Stomach smooth muscle (tissue), 2 donors: ENCODE results near the gene LEMD3.
"Not testable (repeated sequence)": the region's sequence is repeated elsewhere in the genome, so short reads cannot be mapped to it uniquely, and the experiment has no call there.

Experiments
- H3K27ac ChIP-seq: one replicate; pipeline ENCODE4 v1.7.0; 2013; ENCODE audit warnings: mild to moderate bottlenecking, low read length, inconsistent platforms
- H3K27me3 ChIP-seq, 2 donors: one replicate each; pipeline ENCODE4 v1.7.0; 2013; ENCODE audit warnings: low read length in 2 of 2; ENCODE audit not compliant: insufficient read depth in 2 of 2, control insufficient read depth in 1 of 2
- H3K36me3 ChIP-seq, 2 donors: one replicate each; pipeline ENCODE4 v1.7.0; 2013; ENCODE audit warnings: low read length in 2 of 2; ENCODE audit not compliant: control insufficient read depth in 2 of 2, insufficient read depth in 2 of 2
- H3K4me1 ChIP-seq: one replicate; pipeline ENCODE4 v1.7.0; 2013; ENCODE audit warnings: low read length; ENCODE audit not compliant: control insufficient read depth, insufficient read depth
- H3K4me3 ChIP-seq, 2 donors: one replicate each; pipeline ENCODE4 v1.7.0; 2013; ENCODE audit warnings: low read length in 2 of 2
- H3K9ac ChIP-seq, 2 donors: one replicate each; pipeline ENCODE4 v1.7.0; 2013; ENCODE audit warnings: low read length in 2 of 2, mild to moderate bottlenecking in 1 of 2
- H3K9me3 ChIP-seq, 2 donors: one replicate each; pipeline ENCODE4 v1.7.0; 2013; ENCODE audit warnings: low read length in 2 of 2; ENCODE audit not compliant: control insufficient read depth in 2 of 2
- donor health status: healthy.
- donor health status: Pancreatic carcinoma.

LEMD3 gene

DNA sequence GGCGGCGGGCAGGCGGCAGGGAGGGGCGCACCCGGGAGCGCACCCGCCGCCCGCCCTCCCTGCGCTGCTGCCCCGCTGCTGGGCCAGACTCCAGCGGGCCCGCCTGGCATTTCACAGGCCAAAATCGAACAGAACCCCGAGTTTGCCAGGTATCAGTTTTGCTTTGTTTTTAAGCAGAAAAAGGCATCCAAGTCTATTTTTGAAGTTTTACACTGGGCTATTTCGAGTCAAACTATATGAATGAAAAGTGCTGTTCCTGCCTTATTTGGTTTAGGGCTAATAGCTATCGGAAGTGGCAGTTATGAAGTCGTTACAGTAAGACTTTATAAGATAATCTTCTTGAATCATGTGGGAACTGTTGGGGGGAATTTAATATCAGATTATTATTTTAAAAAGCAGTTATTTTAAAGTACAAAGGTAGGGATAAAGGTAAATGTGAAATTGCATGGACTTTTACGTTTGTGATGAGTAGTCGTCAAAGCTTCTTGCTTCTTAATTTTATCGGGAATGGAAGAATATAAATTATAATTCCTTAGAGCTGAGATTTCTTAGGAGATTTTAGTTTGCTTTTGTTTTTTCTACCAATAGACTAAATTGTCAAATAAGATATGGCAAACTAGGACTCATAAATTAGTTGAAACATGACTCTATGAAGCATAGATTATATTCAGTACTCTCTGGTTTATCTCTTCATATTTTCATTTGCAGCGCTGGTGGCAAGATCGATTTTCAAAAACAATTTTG lies 110.2 kb downstream of the LEMD3 start:
- Histone ChIP-seq H3K4me1 (peaks cover 10% of the 10 kb centered on the region), H3K27me3 (no peaks in the 10 kb centered on the region), H3K36me3 (peaks cover 0 to under 1% of the 10 kb centered on the region in 2 donors), H3K9me3 (no peaks in the 10 kb centered on the region), H3K27ac (peak overlapping the region; percentile 97), H3K9ac (peak overlapping the region; percentile 96 to 97), H3K4me3 (peak overlapping the region; percentile 87 to 92)

DNA sequence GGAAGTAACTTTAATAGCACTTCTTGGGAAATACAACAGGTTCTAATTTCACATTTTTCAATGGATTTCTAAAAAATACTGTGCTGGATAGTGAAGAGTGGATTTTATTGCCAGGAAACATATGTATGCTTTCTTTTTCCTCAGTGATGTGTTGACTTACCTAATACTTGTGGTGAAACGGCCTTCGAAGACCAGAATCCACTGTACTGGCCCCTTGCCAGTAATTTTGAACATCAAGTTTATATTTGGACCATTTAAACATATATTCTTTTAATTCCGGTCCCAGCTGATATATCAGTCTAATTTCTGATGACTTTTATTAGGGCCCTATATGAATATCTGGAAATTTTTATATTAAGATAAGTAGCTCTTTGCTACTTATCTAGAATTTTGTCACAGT lies 110.9 kb downstream of the LEMD3 start:
- Histone ChIP-seq H3K9me3 (no peaks in the 10 kb centered on the region), H3K4me3 (peak overlapping the region; percentile 87 to 92), H3K27me3 (no peaks in the 10 kb centered on the region), H3K4me1 (peaks cover 10% of the 10 kb centered on the region), H3K9ac (no peak overlapping the region), H3K36me3 (peaks cover 0 to 4% of the 10 kb centered on the region in 2 donors), H3K27ac (no peak overlapping the region)

DNA sequence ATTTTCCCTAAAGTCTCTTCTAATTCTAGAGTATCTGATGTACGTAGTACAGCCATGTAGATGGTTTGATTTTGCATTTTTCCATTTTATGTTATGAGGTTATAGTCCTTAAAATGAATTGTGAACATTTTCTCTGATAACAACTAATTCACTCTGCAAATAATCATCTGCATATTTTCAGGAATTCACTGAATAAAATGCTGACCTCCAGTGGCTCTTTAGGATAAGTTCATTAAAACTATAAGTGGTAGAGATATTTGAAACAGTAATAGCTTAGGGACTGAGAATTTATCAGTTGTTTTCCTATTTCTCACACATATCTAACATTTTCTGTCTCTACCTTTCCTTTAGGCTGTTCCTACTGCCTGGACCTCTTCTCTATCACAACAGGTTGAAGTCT lies 113.5 kb downstream of the LEMD3 start:
- Histone ChIP-seq H3K4me3 (no peak overlapping the region), H3K27ac (no peak overlapping the region), H3K4me1 (peaks cover 8% of the 10 kb centered on the region), H3K36me3 (peaks cover 0 to 4% of the 10 kb centered on the region in 2 donors), H3K9me3 (no peaks in the 10 kb centered on the region), H3K27me3 (no peaks in the 10 kb centered on the region), H3K9ac (no peak overlapping the region)

DNA sequence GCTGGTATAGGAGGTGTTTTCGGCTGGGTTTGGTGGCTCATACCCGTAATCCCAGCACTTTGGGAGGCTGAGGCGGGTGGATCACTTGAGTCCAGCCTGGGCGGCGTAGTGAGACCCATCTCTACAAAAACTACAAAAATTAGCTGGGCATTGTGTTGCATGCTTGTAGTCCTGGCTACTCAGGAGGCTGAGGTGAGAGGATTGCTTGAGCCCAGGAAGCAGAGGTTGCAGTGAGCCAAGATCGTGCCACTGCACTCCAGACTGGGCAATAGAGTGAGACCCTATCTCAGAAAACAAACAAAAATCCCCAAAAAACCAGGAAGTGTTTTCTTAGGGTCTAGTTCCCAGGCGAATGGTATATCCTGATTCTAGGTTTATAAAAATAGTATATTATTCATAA lies 116.1 kb downstream of the LEMD3 start:
- H3K9me3 ChIP-seq, H3K4me1 ChIP-seq: not testable (repeated sequence)

DNA sequence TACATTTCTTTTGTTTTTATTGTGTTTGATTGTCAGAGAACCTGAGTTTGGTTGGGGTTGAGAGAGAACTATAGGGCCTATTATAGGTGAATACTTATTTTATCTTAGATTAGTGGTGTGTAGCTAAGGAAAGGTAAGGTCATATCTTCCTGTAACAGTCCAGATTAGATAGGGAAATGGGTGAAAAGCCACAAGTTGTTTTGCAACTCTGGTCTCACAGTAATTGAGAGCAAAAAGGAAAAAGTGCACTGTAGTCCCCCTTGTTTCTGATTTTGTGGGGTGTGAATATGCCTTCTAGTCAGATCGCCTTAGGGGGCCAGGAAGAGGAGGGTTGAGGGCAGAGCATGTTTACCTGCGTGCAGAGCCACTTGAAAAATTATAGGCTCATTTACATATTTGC lies 118.0 kb downstream of the LEMD3 start:
- Histone ChIP-seq H3K4me1 (no peaks in the 10 kb centered on the region), H3K9me3 (no peaks in the 10 kb centered on the region), H3K27me3 (no peaks in the 10 kb centered on the region), H3K9ac (no peak overlapping the region), H3K27ac (no peak overlapping the region), H3K36me3 (peaks cover 0 to 4% of the 10 kb centered on the region in 2 donors), H3K4me3 (no peak overlapping the region)

More for the DNA sequence above, 116.1 kb downstream of the LEMD3 start:
- H3K36me3 ChIP-seq, H3K4me3 ChIP-seq, H3K9ac ChIP-seq, H3K27ac ChIP-seq, H3K27me3 ChIP-seq: not testable (repeated sequence)

DNA sequence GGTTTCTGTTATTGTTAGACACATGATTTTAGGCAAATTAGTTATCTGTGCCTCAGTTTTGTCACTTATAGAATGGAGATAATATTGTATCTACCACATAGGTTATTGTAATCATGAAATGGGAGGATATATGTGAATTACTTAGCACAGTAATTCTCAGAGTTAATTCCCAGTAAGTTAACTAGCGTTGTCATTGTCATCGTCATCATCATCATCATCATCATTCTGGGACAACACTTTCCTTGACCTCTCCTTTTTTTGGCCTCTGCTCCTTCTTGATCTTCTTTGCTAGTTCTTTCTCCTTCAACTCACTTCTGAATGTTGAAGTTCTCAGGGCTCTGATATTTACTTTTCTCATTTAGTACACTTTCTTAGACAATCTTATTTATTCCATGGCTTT lies 122.9 kb downstream of the LEMD3 start:
- Histone ChIP-seq H3K27ac (no peak overlapping the region), H3K4me1 (peaks cover 10% of the 10 kb centered on the region), H3K27me3 (no peaks in the 10 kb centered on the region), H3K9me3 (no peaks in the 10 kb centered on the region), H3K36me3 (no peaks in the 10 kb centered on the region), H3K4me3 (no peak overlapping the region), H3K9ac (no peak overlapping the region)

DNA sequence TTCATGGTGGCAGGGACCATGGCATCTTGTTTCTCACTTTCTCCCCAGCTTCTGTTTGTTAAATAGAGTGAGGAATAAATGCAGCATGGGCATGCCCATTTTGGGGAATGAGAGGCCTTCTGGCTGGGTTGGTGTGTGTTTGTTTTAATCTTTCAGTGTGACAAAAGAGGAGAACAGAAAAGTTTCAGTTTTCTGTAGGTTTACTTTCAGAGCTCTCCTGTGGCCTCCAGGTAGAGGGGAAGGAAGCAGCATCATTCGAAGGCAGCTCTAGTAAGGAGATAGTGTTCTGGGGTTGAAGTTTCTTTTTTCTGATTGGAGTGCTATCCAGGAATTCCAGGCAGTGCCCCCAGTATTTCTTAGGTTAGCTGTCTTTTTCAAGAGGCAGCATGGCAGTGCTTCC lies 124.4 kb downstream of the LEMD3 start:
- no peak overlapping the region for H3K9ac ChIP-seq
- peaks cover 10% of the 10 kb centered on the region for H3K4me1 ChIP-seq
- H3K4me3 ChIP-seq = no peak overlapping the region
- no peaks in the 10 kb centered on the region for H3K36me3 ChIP-seq
- no peak overlapping the region for H3K27ac ChIP-seq
- no peaks in the 10 kb centered on the region for H3K9me3 ChIP-seq
- H3K27me3 ChIP-seq = no peaks in the 10 kb centered on the region

DNA sequence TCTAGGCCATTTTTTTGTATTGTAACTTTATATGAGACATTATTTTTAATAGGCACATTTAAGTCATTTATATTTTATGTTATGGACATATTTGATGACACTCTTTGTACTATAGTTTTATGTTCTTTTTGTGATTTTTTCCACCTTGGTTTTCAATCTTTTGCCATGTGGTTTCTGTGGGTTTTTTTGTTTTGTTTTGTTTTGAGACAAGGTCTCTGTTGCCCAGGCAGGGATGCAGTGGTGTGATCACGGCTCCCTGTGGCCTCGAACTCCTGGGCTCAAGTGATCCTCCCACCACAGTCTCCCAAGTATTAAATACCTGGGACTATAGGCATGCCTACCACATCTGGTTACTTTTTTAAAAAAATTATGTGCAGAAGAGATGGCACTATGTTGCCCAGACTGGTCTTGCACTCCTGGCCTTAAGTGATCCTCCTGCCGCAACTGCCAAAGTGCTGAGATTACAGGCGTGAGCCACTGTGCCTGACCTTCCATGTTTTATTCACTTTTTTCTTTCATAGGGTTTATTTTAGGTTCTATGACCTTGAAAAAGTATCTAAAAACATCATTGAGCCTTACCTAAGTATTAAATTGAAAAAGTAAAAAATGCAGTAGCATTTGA lies 125.4 kb downstream of the LEMD3 start:
- Histone ChIP-seq H3K27me3 (no peaks in the 10 kb centered on the region), H3K9me3 (no peaks in the 10 kb centered on the region), H3K9ac (no peak overlapping the region), H3K4me1 (peaks cover 10% of the 10 kb centered on the region), H3K4me3 (no peak overlapping the region), H3K36me3 (no peaks in the 10 kb centered on the region), H3K27ac (no peak overlapping the region)

DNA sequence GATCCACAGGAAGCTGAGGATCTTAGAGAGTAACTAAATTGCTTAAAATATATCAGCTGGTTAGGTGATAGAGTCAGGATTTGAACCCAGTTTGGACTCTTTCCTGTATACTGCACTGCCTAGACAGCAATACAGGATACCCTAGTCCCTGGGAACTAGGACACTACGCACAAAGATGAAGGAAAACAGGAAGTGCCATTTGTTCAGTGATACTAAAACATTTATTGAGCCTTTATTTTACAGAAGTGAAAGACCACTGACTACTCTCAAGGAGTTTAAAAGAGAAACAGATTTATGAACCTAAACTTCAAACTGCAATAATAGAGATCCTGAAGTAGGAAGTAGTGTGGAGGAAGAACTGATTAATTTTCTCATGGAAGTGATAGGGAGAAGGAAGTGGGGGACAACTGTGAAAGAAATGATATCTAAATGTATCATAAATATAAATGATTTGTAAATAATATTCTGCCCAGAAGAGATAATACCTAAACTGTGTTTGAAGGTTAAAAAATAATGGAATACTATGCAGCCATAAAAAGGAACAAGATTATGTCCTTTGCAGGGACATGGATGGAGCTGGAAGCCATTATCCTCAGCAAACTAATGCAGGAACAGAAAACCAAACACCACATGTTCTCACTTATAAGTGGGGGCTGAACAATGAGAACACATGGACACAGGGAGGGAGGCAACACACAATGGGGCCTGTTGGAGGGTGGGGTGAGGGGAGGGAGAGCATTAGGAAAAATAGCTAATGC lies 127.3 kb downstream of the LEMD3 start:
- H3K4me1 ChIP-seq = peaks cover 14% of the 10 kb centered on the region
- no peak overlapping the region for H3K4me3 ChIP-seq
- H3K27me3 ChIP-seq = no peaks in the 10 kb centered on the region
- no peaks in the 10 kb centered on the region for H3K36me3 ChIP-seq
- H3K9me3 ChIP-seq = no peaks in the 10 kb centered on the region
- H3K27ac ChIP-seq = no peak overlapping the region
- H3K9ac ChIP-seq = no peak overlapping the region
